ENCODE results near the gene PRRC2A. TPM values are rescaled to one million over a fixed set of nuclear protein-coding genes. Genes with fewer than 3 reads are reported as not detected.
A peak's percentile ranks its signal among the peaks of the same experiment; 100 is the strongest.

Gene PRRC2A
- total RNA-seq, 1 donor from 2014 or later = 188 TPM

DNA sequence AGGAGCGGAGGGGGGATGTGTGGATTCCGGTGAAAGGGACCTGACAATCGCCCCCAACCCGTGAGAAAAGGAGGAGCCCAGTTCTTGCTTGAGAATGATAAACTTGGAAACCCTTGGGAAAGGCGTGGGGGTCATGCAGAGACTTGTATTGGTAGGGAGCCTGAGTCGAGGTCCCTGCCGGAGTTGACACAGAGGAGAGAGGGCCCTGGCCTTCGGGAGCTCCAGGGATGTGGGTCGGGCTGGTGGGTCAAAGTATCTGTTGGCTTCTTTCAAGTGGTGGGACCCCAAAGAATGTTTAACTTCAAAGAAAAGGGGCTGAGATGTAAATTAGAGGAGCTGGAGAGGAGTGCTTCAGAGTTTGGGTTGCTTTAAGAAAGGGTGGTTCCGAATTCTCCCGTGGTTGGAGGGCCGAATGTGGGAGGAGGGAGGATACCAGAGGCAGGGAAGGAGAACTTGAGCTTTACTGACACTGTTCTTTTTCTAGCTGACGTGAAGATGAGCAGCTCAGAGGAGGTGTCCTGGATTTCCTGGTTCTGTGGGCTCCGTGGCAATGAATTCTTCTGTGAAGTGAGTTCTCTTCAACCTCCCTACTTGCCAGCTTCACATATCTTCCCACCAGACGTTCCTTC lies 45.9 kb downstream of the PRRC2A start:
- Histone ChIP-seq H2AFZ (ENCODE audit: low read depth, low read length) (peak overlapping the region; percentile 76), H3K9me3 (ENCODE audit: insufficient read depth, low read depth, low read length) (no peaks in the 10 kb centered on the region), H3K27ac (ENCODE audit: low read depth, low read length) (peak overlapping the region; percentile 84), H3K4me3 (ENCODE audit: insufficient read depth, low read depth, low read length) (peak overlapping the region; percentile 94), H3K9ac (ENCODE audit: low read length) (peak overlapping the region; percentile 99), H3K79me2 (ENCODE audit: insufficient read depth, low read length) (peaks cover 83% of the 10 kb centered on the region), H4K20me1 (ENCODE audit: insufficient read depth, low read length) (peaks cover 39% of the 10 kb centered on the region), H3K27me3 (ENCODE audit: insufficient read depth, low read length) (no peaks in the 10 kb centered on the region), H3K4me2 (ENCODE audit: low read length) (peak overlapping the region; percentile 98), H3K4me1 (ENCODE audit: insufficient read depth, low read length) (peaks cover 24% of the 10 kb centered on the region), H3K36me3 (ENCODE audit: insufficient read depth, low read length) (peaks cover 36% of the 10 kb centered on the region)
- peaks cover 30% of the 10 kb centered on the region for H3K4me1 Mint-ChIP-seq (ENCODE audit: low read depth, unreplicated experiment)
- H3K4me3 Mint-ChIP-seq (ENCODE audit: unreplicated experiment) = peak overlapping the region; percentile 98
- no peak for FAIRE-seq
- no peaks in the 10 kb centered on the region for H3K27me3 Mint-ChIP-seq (ENCODE audit: low read depth, unreplicated experiment)
- no peak for DNase-seq (ENCODE audit: low read depth)
- peaks cover 14% of the 10 kb centered on the region for H3K36me3 Mint-ChIP-seq (ENCODE audit: low read depth, unreplicated experiment)
- TF ChIP-seq, protein P1, sequence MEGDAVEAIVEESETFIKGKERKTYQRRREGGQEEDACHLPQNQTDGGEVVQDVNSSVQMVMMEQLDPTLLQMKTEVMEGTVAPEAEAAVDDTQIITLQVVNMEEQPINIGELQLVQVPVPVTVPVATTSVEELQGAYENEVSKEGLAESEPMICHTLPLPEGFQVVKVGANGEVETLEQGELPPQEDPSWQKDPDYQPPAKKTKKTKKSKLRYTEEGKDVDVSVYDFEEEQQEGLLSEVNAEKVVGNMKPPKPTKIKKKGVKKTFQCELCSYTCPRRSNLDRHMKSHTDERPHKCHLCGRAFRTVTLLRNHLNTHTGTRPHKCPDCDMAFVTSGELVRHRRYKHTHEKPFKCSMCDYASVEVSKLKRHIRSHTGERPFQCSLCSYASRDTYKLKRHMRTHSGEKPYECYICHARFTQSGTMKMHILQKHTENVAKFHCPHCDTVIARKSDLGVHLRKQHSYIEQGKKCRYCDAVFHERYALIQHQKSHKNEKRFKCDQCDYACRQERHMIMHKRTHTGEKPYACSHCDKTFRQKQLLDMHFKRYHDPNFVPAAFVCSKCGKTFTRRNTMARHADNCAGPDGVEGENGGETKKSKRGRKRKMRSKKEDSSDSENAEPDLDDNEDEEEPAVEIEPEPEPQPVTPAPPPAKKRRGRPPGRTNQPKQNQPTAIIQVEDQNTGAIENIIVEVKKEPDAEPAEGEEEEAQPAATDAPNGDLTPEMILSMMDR (IDR thresholded peaks at IDR 0.05; ENCODE audit: insufficient read depth, low read depth, low read length) = no peak
- TF ChIP-seq EZH2 (IDR thresholded peaks at IDR 0.05; ENCODE audit: insufficient read depth, low read length) = no peak
- no peaks in the 10 kb centered on the region for H3K9me3 Mint-ChIP-seq (ENCODE audit: unreplicated experiment)
- peak overlapping the region; percentile 95 for H3K27ac Mint-ChIP-seq (ENCODE audit: unreplicated experiment)

DNA sequence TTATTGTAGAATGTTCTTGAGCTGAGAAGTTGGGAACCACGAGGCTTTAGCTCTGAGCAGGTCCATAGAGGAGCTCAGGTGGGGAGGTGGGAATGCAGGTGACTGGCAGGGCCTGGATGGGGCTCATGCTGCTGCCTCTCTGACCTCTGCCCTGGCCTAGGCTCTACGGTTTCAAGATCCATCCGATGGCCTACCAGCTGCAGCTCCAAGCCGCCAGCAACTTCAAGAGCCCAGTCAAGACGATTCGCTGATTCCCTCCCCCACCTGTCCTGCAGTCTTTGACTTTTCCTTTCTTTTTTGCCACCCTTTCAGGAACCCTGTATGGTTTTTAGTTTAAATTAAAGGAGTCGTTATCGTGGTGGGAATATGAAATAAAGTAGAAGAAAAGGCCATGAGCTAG lies 49.2 kb downstream of the PRRC2A start, which contains the start of gene LY6G5B:
TSS of gene LY6G5B (plus strand) at position 301 of the 400 bp plus-strand sequence. CDS start 975 bp downstream, outside the sequence.
- no peak within 1 kb of the TSS for H3K4me3 Mint-ChIP-seq (ENCODE audit: unreplicated experiment)
- H3K27ac ChIP-seq (ENCODE audit: low read depth, low read length) = no peak within 1 kb of the TSS
- no peaks in the 10 kb centered on the region for H3K9me3 Mint-ChIP-seq (ENCODE audit: unreplicated experiment)

More for the DNA sequence above, 49.2 kb downstream of the PRRC2A start, which contains the start of gene LY6G5B:
- no peak within 1 kb of the TSS for H3K9ac ChIP-seq (ENCODE audit: low read length)
- Mint-ChIP-seq H3K4me1 (ENCODE audit: low read depth, unreplicated experiment) (peaks cover 15% of the 10 kb centered on the region), H3K27ac (ENCODE audit: unreplicated experiment) (no peak within 1 kb of the TSS), H3K36me3 (ENCODE audit: low read depth, unreplicated experiment) (peaks cover 18% of the 10 kb centered on the region), H3K27me3 (ENCODE audit: low read depth, unreplicated experiment) (no peaks in the 10 kb centered on the region)
- H3K27me3 ChIP-seq (ENCODE audit: insufficient read depth, low read length) = no peaks in the 10 kb centered on the region
- DNase-seq (ENCODE audit: low read depth) (no peak), FAIRE-seq (no peak)
- H2AFZ ChIP-seq (ENCODE audit: low read depth, low read length) = no peak within 1 kb of the TSS
- H4K20me1 ChIP-seq (ENCODE audit: insufficient read depth, low read length) = peaks cover 50% of the 10 kb centered on the region
- no peaks in the 10 kb centered on the region for H3K9me3 ChIP-seq (ENCODE audit: insufficient read depth, low read depth, low read length)
- peaks cover 45% of the 10 kb centered on the region for H3K36me3 ChIP-seq (ENCODE audit: insufficient read depth, low read length)
- TF ChIP-seq, protein P1 (IDR thresholded peaks at IDR 0.05; ENCODE audit: insufficient read depth, low read depth, low read length) = no peak
- TF ChIP-seq EZH2 (IDR thresholded peaks at IDR 0.05; ENCODE audit: insufficient read depth, low read length) = no peak
- no peak within 1 kb of the TSS for H3K4me3 ChIP-seq (ENCODE audit: insufficient read depth, low read depth, low read length)
- H3K79me2 ChIP-seq (ENCODE audit: insufficient read depth, low read length) = peaks cover 55% of the 10 kb centered on the region
- peaks cover 7% of the 10 kb centered on the region for H3K4me1 ChIP-seq (ENCODE audit: insufficient read depth, low read length)
- no peak within 1 kb of the TSS for H3K4me2 ChIP-seq (ENCODE audit: low read length)
